HL-60 (cell line): ENCODE measurements around the gene FCER1A.

Experiments
- POLR2AphosphoS5 ChIP-seq: IDR thresholded peaks from 2 replicates; pipeline ENCODE4 v1.6.1; 2012; ENCODE audit warnings: low read depth
- SPI1 ChIP-seq: IDR thresholded peaks from 2 replicates; pipeline ENCODE4 v1.6.1; 2012; ENCODE audit warnings: low read depth, mild to moderate bottlenecking, borderline replicate concordance
- TF ChIP-seq, protein P1 (sequence below): IDR thresholded peaks from one replicate; pipeline ENCODE4 v1.5.1; 2011; ENCODE audit warnings: low read length, control low read depth, inconsistent platforms; ENCODE audit not compliant: insufficient read depth
- TF ChIP-seq, protein P2 (sequence below): IDR thresholded peaks from 2 replicates; pipeline ENCODE4 v1.6.1; 2012; ENCODE audit warnings: low read depth; ENCODE audit not compliant: insufficient replicate concordance

GRCh38 chr1:159302095-159302494 is at the start of gene FCER1A:
- TF ChIP-seq, protein P1, sequence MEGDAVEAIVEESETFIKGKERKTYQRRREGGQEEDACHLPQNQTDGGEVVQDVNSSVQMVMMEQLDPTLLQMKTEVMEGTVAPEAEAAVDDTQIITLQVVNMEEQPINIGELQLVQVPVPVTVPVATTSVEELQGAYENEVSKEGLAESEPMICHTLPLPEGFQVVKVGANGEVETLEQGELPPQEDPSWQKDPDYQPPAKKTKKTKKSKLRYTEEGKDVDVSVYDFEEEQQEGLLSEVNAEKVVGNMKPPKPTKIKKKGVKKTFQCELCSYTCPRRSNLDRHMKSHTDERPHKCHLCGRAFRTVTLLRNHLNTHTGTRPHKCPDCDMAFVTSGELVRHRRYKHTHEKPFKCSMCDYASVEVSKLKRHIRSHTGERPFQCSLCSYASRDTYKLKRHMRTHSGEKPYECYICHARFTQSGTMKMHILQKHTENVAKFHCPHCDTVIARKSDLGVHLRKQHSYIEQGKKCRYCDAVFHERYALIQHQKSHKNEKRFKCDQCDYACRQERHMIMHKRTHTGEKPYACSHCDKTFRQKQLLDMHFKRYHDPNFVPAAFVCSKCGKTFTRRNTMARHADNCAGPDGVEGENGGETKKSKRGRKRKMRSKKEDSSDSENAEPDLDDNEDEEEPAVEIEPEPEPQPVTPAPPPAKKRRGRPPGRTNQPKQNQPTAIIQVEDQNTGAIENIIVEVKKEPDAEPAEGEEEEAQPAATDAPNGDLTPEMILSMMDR: no peak
- TF ChIP-seq, protein P2, sequence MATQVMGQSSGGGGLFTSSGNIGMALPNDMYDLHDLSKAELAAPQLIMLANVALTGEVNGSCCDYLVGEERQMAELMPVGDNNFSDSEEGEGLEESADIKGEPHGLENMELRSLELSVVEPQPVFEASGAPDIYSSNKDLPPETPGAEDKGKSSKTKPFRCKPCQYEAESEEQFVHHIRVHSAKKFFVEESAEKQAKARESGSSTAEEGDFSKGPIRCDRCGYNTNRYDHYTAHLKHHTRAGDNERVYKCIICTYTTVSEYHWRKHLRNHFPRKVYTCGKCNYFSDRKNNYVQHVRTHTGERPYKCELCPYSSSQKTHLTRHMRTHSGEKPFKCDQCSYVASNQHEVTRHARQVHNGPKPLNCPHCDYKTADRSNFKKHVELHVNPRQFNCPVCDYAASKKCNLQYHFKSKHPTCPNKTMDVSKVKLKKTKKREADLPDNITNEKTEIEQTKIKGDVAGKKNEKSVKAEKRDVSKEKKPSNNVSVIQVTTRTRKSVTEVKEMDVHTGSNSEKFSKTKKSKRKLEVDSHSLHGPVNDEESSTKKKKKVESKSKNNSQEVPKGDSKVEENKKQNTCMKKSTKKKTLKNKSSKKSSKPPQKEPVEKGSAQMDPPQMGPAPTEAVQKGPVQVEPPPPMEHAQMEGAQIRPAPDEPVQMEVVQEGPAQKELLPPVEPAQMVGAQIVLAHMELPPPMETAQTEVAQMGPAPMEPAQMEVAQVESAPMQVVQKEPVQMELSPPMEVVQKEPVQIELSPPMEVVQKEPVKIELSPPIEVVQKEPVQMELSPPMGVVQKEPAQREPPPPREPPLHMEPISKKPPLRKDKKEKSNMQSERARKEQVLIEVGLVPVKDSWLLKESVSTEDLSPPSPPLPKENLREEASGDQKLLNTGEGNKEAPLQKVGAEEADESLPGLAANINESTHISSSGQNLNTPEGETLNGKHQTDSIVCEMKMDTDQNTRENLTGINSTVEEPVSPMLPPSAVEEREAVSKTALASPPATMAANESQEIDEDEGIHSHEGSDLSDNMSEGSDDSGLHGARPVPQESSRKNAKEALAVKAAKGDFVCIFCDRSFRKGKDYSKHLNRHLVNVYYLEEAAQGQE: no peak
- TF ChIP-seq SPI1 (no peak), POLR2AphosphoS5 (no peak)
